PC-3 (cell line): ENCODE results near the gene UGT1A8. TPM values are rescaled to one million over a fixed set of nuclear protein-coding genes. Genes with fewer than 3 reads are reported as not detected.

Experiments used
- ATAC-seq: fragments of 200-7000 bp; cut with Tn5 transposase; 2 replicates; pipeline ENCODE4 v1.9.1; 2020; ENCODE audit warnings: mild to moderate bottlenecking, moderate library complexity
- BruUV-seq: library from RNA; stranded (reverse); fragments of 400-500 nt; replicated peaks from 2 replicates; lab custom pipeline; 2021; lab: Mats Ljungman, UMichigan
- CTCF ChIA-PET: fragments of 300-600 bp; sonication (Branson Sonifier 250); formaldehyde crosslinking; loops from one replicate; lab custom pipeline; 2022; ENCODE audit warnings: antibody characterized with exemption; lab: Charles Lee
- POLR2A ChIA-PET: fragments of 300-600 bp; sonication (Branson Sonifier 250); formaldehyde crosslinking; loops from one replicate; lab custom pipeline; 2022; ENCODE audit warnings: antibody characterized with exemption; ENCODE audit not compliant: unreplicated experiment; lab: Charles Lee
- DNase-seq: peaks from one replicate; pipeline ENCODE4 v3.0.0-alpha.2; 2015
- H2AFZ ChIP-seq: fragments of 300-600 bp; sonication (generic); 2 replicates; pipeline ENCODE4 v1.6.0; 2016; ENCODE audit warnings: antibody characterized with exemption, low read length
- H3F3A ChIP-seq: fragments of 300-600 bp; sonication (generic); one replicate; pipeline ENCODE4 v1.6.0; 2017; ENCODE audit warnings: antibody characterized with exemption, low read length, control low read depth, mild to moderate bottlenecking; ENCODE audit not compliant: unreplicated experiment
- H3K27ac ChIP-seq: fragments of 300-600 bp; sonication (generic); 2 replicates; pipeline ENCODE4 v1.5.1; 2016; ENCODE audit warnings: mild to moderate bottlenecking, low read length
- H3K27me3 ChIP-seq: fragments of 300-600 bp; sonication (generic); 2 replicates; pipeline ENCODE4 v1.6.1; 2016; ENCODE audit warnings: low read length, mixed read lengths
- H3K36me3 ChIP-seq: fragments of 300-600 bp; sonication (generic); 2 replicates; pipeline ENCODE4 v1.6.1; 2016; ENCODE audit warnings: low read depth, mixed run types, low read length, mixed read lengths
- H3K4me1 ChIP-seq: fragments of 300-600 bp; sonication (generic); 2 replicates; pipeline ENCODE4 v1.5.1; 2016; ENCODE audit warnings: low read length; ENCODE audit not compliant: insufficient read depth
- H3K4me2 ChIP-seq: fragments of 300-600 bp; sonication (generic); 2 replicates; pipeline ENCODE4 v1.6.0; 2016; ENCODE audit warnings: low read length
- H3K4me3 ChIP-seq: fragments of 300-600 bp; sonication (generic); 2 replicates; pipeline ENCODE4 v1.5.1; 2016; ENCODE audit warnings: mild to moderate bottlenecking, low read length, mixed read lengths
- H3K79me2 ChIP-seq: fragments of 300-600 bp; sonication (generic); 2 replicates; pipeline ENCODE4 v1.6.1; 2017; ENCODE audit warnings: low read length, mixed read lengths
- H3K9ac ChIP-seq: fragments of 300-600 bp; sonication (generic); 2 replicates; pipeline ENCODE4 v1.6.0; 2016; ENCODE audit warnings: mild to moderate bottlenecking, low read length
- H3K9me2 ChIP-seq: fragments of 300-600 bp; sonication (generic); replicated peaks from 2 replicates; pipeline ENCODE4 v1.6.1; 2016; ENCODE audit warnings: mixed run types, low read length, mixed read lengths
- H3K9me3 ChIP-seq: fragments of 300-600 bp; sonication (generic); 2 replicates; pipeline ENCODE4 v1.6.1; 2016; ENCODE audit warnings: low read length, mixed read lengths
- H4K20me1 ChIP-seq: fragments of 300-600 bp; sonication (generic); 2 replicates; pipeline ENCODE4 v1.6.1; 2016; ENCODE audit warnings: low read length, mixed read lengths
- CTCF ChIP-seq: fragments of 300-600 bp; sonication (generic); conservative IDR thresholded peaks from 2 replicates; pipeline ENCODE4 v1.5.1; 2017; ENCODE audit warnings: antibody characterized with exemption, low read depth, mild to moderate bottlenecking, low read length
- EZH2 ChIP-seq: fragments of 300-600 bp; sonication (generic); IDR thresholded peaks from one replicate; pipeline ENCODE4 v1.6.1; 2017; ENCODE audit warnings: antibody characterized with exemption, mild to moderate bottlenecking, low read length; ENCODE audit not compliant: unreplicated experiment
- EZH2phosphoT487 ChIP-seq: fragments of 300-600 bp; sonication (generic); IDR thresholded peaks from 2 replicates; pipeline ENCODE4 v1.6.1; 2018; ENCODE audit warnings: mild to moderate bottlenecking, antibody characterized with exemption, low read length, borderline replicate concordance
- intact Hi-C: fragments of 100-400 bp; cut with micrococcal nuclease; formaldehyde crosslinking; loops from 2 replicates; pipeline ENCODE4 v1.9.0; 2023
- total RNA-seq: library from RNA; depleted of rRNA; stranded (reverse); fragments of >200 nt; gene quantifications from 2 replicates; pipeline ENCODE4 v1.2.3, GENCODE V29; 2014

Gene UGT1A8
- total RNA-seq, 1 experiment from 2014 or later, result not detected

GRCh38 chr2:233799087-233799665 is 181.7 kb downstream of the UGT1A8 start:
- H3K27ac ChIP-seq, result no peak overlapping the region
- DNase-seq (no peak), ATAC-seq (no peak)
- no peaks in the 10 kb centered on the region for H3K79me2 ChIP-seq
- H3K27me3 ChIP-seq, result no peaks in the 10 kb centered on the region
- no peak overlapping the region for H3K9ac ChIP-seq
- H3K9me3 ChIP-seq, result no peaks in the 10 kb centered on the region
- TF ChIP-seq CTCF (no peak), EZH2 (no peak), EZH2phosphoT487 (no peak)
- no peak overlapping the region for H3K4me3 ChIP-seq
- no peak overlapping the region for H2AFZ ChIP-seq
- H3K36me3 ChIP-seq, result no peaks in the 10 kb centered on the region
- ChIA-PET CTCF (no interaction called here), POLR2A (no interaction called here)
- intact Hi-C loops, result no loop called here
- H4K20me1 ChIP-seq, result no peaks in the 10 kb centered on the region
- no peaks in the 10 kb centered on the region for H3F3A ChIP-seq
- H3K9me2 ChIP-seq, result no peaks in the 10 kb centered on the region
- H3K4me2 ChIP-seq, result no peak overlapping the region
- peaks cover 5% of the 10 kb centered on the region; the same call in 1 of the 2 replicates for H3K4me1 ChIP-seq
- BruUV-seq, result no TSS peak

- TF ChIP-seq EZH2 (no peak), CTCF (no peak), EZH2phosphoT487 (no peak)
- Histone ChIP-seq H3K4me1 (peaks cover 5% of the 10 kb centered on the region; the same call in 1 of the 2 replicates), H3K4me2 (no peak overlapping the region), H3K9ac (no peak overlapping the region), H4K20me1 (no peaks in the 10 kb centered on the region), H3K9me2 (no peaks in the 10 kb centered on the region), H2AFZ (no peak overlapping the region), H3K9me3 (no peaks in the 10 kb centered on the region), H3F3A (no peaks in the 10 kb centered on the region), H3K27ac (no peak overlapping the region), H3K4me3 (no peak overlapping the region), H3K27me3 (no peaks in the 10 kb centered on the region), H3K79me2 (no peaks in the 10 kb centered on the region), H3K36me3 (no peaks in the 10 kb centered on the region)
- ATAC-seq (no peak), DNase-seq (no peak)
- intact Hi-C loops, result no loop called here
- BruUV-seq, result no TSS peak
- ChIA-PET POLR2A (no interaction called here), CTCF (no interaction called here)
Observed at GRCh38 chr2:233799716-233800115, 182.3 kb downstream of the UGT1A8 start.

GRCh38 chr2:233800208-233800607 is 182.8 kb downstream of the UGT1A8 start:
- H2AFZ ChIP-seq, result no peak overlapping the region
- H3K36me3 ChIP-seq, result no peaks in the 10 kb centered on the region
- no TSS peak for BruUV-seq
- no peaks in the 10 kb centered on the region for H4K20me1 ChIP-seq
- ChIA-PET CTCF (no interaction called here), POLR2A (no interaction called here)
- DNase-seq (no peak), ATAC-seq (no peak)
- intact Hi-C loops, result no loop called here
- no peak overlapping the region for H3K27ac ChIP-seq
- no peaks in the 10 kb centered on the region for H3K27me3 ChIP-seq
- H3F3A ChIP-seq, result no peaks in the 10 kb centered on the region
- no peak overlapping the region for H3K4me2 ChIP-seq
- H3K9ac ChIP-seq, result no peak overlapping the region
- TF ChIP-seq CTCF, result no peak
- TF ChIP-seq EZH2, result no peak
- TF ChIP-seq EZH2phosphoT487, result no peak
- H3K9me3 ChIP-seq, result no peaks in the 10 kb centered on the region
- peaks cover 5% of the 10 kb centered on the region; the same call in 1 of the 2 replicates for H3K4me1 ChIP-seq
- no peak overlapping the region for H3K4me3 ChIP-seq
- H3K9me2 ChIP-seq, result no peaks in the 10 kb centered on the region
- no peaks in the 10 kb centered on the region for H3K79me2 ChIP-seq
